Neural progenitor cell (in vitro differentiated cells): ENCODE data around the gene TMEM123. TPM values are rescaled to one million over a fixed set of nuclear protein-coding genes. Genes with fewer than 3 reads are reported as not detected.

Experiments used
- DNase-seq: peaks from one replicate; pipeline ENCODE4 v3.0.0-alpha.2; 2016; ENCODE audit warnings: low spot score
- H2AFZ ChIP-seq: fragments of 200-600 bp; sonication (generic); replicated peaks from 2 replicates; pipeline ENCODE4 v1.6.1; 2016; ENCODE audit warnings: antibody characterized with exemption
- H3F3A ChIP-seq: fragments of 200-600 bp; sonication (generic); 2 replicates; pipeline ENCODE4 v1.6.1; 2016; ENCODE audit warnings: antibody characterized with exemption, low read depth
- H3K27ac ChIP-seq: fragments of 200-600 bp; sonication (generic); 2 replicates; pipeline ENCODE4 v1.5.1; 2016; ENCODE audit warnings: mild to moderate bottlenecking
- H3K27me3 ChIP-seq: fragments of 200-600 bp; sonication (generic); 2 replicates; pipeline ENCODE4 v1.6.1; 2016; ENCODE audit warnings: mild to moderate bottlenecking, moderate library complexity
- H3K36me3 ChIP-seq: fragments of 200-600 bp; sonication (generic); 2 replicates; pipeline ENCODE4 v1.5.1; 2016
- H3K4me1 ChIP-seq: fragments of 200-600 bp; sonication (generic); 2 replicates; pipeline ENCODE4 v1.6.1; 2016; ENCODE audit warnings: mixed run types
- H3K4me2 ChIP-seq: fragments of 200-600 bp; sonication (generic); 2 replicates; pipeline ENCODE4 v1.6.1; 2016
- H3K4me3 ChIP-seq: fragments of 200-600 bp; sonication (generic); 2 replicates; pipeline ENCODE4 v1.5.1; 2016
- H3K79me2 ChIP-seq: fragments of 200-600 bp; sonication (generic); 2 replicates; pipeline ENCODE4 v1.6.1; 2016; ENCODE audit warnings: low read depth
- H3K9ac ChIP-seq: fragments of 200-600 bp; sonication (generic); 2 replicates; pipeline ENCODE4 v1.6.1; 2016
- H3K9me3 ChIP-seq: fragments of 200-600 bp; sonication (generic); 2 replicates; pipeline ENCODE4 v1.5.1; 2016; ENCODE audit warnings: low read depth
- H4K20me1 ChIP-seq: fragments of 200-600 bp; sonication (generic); 2 replicates; pipeline ENCODE4 v1.6.1; 2016; ENCODE audit warnings: low read depth
- H3K27ac Mint-ChIP-seq: 3 replicates; pipeline ENCODE4 v1.8.0; 2021; ENCODE audit warnings: mixed read lengths
- H3K27me3 Mint-ChIP-seq: 2 replicates; pipeline ENCODE4 v1.8.0; 2022; ENCODE audit warnings: low read depth, mild to moderate bottlenecking, inconsistent platforms, moderate library complexity, mixed read lengths; ENCODE audit not compliant: insufficient read depth
- H3K36me3 Mint-ChIP-seq: 3 replicates; pipeline ENCODE4 v1.8.0; 2021; ENCODE audit warnings: mixed read lengths
- H3K4me1 Mint-ChIP-seq: 3 replicates; pipeline ENCODE4 v1.8.0; 2021; ENCODE audit warnings: mixed read lengths
- H3K4me3 Mint-ChIP-seq: 3 replicates; pipeline ENCODE4 v1.8.0; 2021; ENCODE audit warnings: mild to moderate bottlenecking, moderate library complexity, mixed read lengths
- H3K9me3 Mint-ChIP-seq: 3 replicates; pipeline ENCODE4 v1.8.0; 2020; ENCODE audit warnings: mixed read lengths
- EZH2 ChIP-seq: fragments of 200-600 bp; sonication (generic); IDR thresholded peaks from 2 replicates; pipeline ENCODE4 v1.6.1; 2017; ENCODE audit warnings: antibody characterized with exemption, mild to moderate bottlenecking, moderate library complexity
- EZH2phosphoT487 ChIP-seq: fragments of 200-600 bp; sonication (generic); IDR thresholded peaks from 2 replicates; pipeline ENCODE4 v1.6.1; 2017; ENCODE audit warnings: antibody characterized with exemption
- total RNA-seq: library from RNA; depleted of rRNA; stranded (reverse); fragments of >200 nt; gene quantifications from 2 replicates; pipeline ENCODE4 v1.2.3, GENCODE V29; 2015; ENCODE audit warnings: low replicate concordance
- TF ChIP-seq, protein P1 (sequence below): fragments of 200-600 bp; sonication (generic); IDR thresholded peaks from 2 replicates; pipeline ENCODE4 v1.5.1; 2017; ENCODE audit warnings: antibody characterized with exemption, mild to moderate bottlenecking

TMEM123 gene
- total RNA-seq, 1 donor from 2014 or later: 230 TPM

DNA sequence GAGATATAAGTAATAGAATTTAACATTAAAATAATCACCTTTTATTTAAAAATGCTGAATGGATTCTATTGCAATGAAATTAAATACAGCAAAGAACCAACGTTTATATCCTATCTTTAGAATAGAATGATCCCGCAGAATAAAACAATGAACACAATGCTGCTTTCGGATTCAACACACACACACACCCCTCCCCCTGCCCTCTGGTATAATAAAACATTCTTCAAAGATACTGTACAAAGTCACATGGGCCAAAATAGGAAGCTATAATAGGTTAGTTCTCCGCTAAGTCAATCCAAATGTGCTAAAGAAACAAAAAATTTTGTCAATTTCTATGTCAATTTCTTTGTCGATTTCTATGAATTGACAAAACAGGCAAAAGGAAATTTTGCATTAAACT is 47.1 kb downstream of the TMEM123 start:
- Histone ChIP-seq H3K4me3 (no peak overlapping the region), H3F3A (no peaks in the 10 kb centered on the region), H3K9me3 (no peaks in the 10 kb centered on the region), H3K4me2 (no peak overlapping the region), H3K36me3 (peaks cover 11% of the 10 kb centered on the region), H4K20me1 (peaks cover 3% of the 10 kb centered on the region), H3K27ac (no peak overlapping the region), H2AFZ (no peak overlapping the region), H3K9ac (no peak overlapping the region), H3K79me2 (peaks cover 27% of the 10 kb centered on the region), H3K4me1 (no peaks in the 10 kb centered on the region), H3K27me3 (no peaks in the 10 kb centered on the region)
- Mint-ChIP-seq H3K27me3 (no peaks in the 10 kb centered on the region), H3K9me3 (no peaks in the 10 kb centered on the region), H3K4me1 (no peaks in the 10 kb centered on the region), H3K4me3 (no peak overlapping the region), H3K27ac (no peak overlapping the region), H3K36me3 (peaks cover 39% of the 10 kb centered on the region)
- TF ChIP-seq EZH2phosphoT487 (no peak), EZH2 (no peak)
- no peak for DNase-seq

DNA sequence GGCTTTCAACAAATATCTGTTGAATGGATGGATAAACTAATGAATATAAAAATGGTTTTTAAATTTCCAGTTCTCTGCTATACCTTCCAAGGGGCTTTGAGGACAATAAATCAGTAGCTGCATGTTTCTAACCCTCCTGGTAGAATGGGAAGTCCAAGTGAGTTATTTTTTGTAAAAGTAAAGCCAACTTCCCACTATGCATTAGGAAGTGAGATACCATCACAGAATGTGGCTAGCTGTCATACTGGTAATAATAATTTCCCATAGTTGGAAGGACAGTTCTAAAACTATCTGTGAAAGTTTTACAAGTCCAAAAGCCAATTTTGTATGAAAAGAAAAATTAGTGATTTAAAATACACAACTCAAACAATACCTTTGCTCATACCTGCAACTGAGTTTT is 50.0 kb downstream of the TMEM123 start:
- Mint-ChIP-seq H3K9me3 (no peaks in the 10 kb centered on the region), H3K36me3 (peaks cover 34% of the 10 kb centered on the region), H3K27ac (no peak overlapping the region), H3K27me3 (no peaks in the 10 kb centered on the region), H3K4me1 (peaks cover 3% of the 10 kb centered on the region), H3K4me3 (no peak overlapping the region)
- Histone ChIP-seq H3F3A (peaks cover 3% of the 10 kb centered on the region), H3K27me3 (no peaks in the 10 kb centered on the region), H3K27ac (no peak overlapping the region), H3K4me2 (no peak overlapping the region), H2AFZ (no peak overlapping the region), H4K20me1 (peaks cover 3% of the 10 kb centered on the region), H3K36me3 (peaks cover 18% of the 10 kb centered on the region), H3K9me3 (no peaks in the 10 kb centered on the region), H3K4me3 (no peak overlapping the region), H3K79me2 (peaks cover 1% of the 10 kb centered on the region), H3K9ac (no peak overlapping the region), H3K4me1 (no peaks in the 10 kb centered on the region)
- no peak for DNase-seq
- TF ChIP-seq, protein P1, sequence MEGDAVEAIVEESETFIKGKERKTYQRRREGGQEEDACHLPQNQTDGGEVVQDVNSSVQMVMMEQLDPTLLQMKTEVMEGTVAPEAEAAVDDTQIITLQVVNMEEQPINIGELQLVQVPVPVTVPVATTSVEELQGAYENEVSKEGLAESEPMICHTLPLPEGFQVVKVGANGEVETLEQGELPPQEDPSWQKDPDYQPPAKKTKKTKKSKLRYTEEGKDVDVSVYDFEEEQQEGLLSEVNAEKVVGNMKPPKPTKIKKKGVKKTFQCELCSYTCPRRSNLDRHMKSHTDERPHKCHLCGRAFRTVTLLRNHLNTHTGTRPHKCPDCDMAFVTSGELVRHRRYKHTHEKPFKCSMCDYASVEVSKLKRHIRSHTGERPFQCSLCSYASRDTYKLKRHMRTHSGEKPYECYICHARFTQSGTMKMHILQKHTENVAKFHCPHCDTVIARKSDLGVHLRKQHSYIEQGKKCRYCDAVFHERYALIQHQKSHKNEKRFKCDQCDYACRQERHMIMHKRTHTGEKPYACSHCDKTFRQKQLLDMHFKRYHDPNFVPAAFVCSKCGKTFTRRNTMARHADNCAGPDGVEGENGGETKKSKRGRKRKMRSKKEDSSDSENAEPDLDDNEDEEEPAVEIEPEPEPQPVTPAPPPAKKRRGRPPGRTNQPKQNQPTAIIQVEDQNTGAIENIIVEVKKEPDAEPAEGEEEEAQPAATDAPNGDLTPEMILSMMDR: no peak
- TF ChIP-seq EZH2: no peak
- TF ChIP-seq EZH2phosphoT487: no peak

DNA sequence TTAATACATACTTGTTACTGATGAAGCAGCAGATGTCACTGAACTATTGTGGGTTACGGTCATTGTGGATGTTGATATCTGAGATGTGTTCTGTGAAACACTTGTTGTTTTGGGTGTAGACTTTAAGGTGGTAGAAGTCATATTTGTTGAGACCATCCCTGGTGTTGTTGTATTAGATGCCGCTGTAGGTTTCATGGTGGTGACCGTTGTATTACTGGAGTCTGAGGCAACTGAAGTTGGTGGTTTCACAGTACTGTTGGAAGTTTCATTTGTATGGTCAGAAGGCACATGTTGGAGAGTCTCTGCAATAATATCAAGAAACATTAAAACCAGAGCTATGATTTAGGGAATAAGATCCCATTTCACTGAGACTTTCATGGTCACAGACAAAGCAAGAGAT is 50.7 kb downstream of the TMEM123 start:
- Mint-ChIP-seq H3K27me3 (no peaks in the 10 kb centered on the region), H3K36me3 (peaks cover 31% of the 10 kb centered on the region), H3K27ac (no peak overlapping the region), H3K4me1 (peaks cover 3% of the 10 kb centered on the region), H3K9me3 (no peaks in the 10 kb centered on the region), H3K4me3 (no peak overlapping the region)
- no peak for DNase-seq
- no peak overlapping the region for H3K4me2 ChIP-seq
- H3K4me1 ChIP-seq: no peaks in the 10 kb centered on the region
- H3K9ac ChIP-seq: no peak overlapping the region
- peaks cover 21% of the 10 kb centered on the region for H3K36me3 ChIP-seq
- peaks cover under 1% of the 10 kb centered on the region for H4K20me1 ChIP-seq
- H3K9me3 ChIP-seq: no peaks in the 10 kb centered on the region
- H3K27ac ChIP-seq: no peak overlapping the region
- H3K4me3 ChIP-seq: no peak overlapping the region
- no peak for TF ChIP-seq EZH2phosphoT487
- H3F3A ChIP-seq: peaks cover 3% of the 10 kb centered on the region
- no peak overlapping the region for H2AFZ ChIP-seq
- H3K79me2 ChIP-seq: no peaks in the 10 kb centered on the region
- H3K27me3 ChIP-seq: no peaks in the 10 kb centered on the region

DNA sequence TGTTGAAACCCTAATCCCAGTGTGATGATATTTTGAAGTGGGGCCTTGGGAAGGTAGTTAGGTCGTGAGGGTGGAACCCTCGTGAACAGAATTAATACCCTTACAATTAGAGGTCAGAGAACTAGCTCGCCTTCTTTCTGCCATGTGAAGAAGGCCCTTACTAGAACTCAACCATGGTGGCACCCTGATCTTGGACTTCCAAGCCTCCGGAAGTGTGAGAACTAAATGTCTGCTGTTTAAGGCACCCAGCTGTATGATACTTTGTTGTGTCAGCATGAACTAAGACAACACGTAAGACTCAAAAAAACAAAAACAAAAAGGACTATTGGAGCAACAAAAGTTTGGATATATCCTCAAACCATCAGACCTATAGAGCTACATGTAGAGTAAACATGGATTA is 52.0 kb downstream of the TMEM123 start:
- Histone ChIP-seq H4K20me1 (no peaks in the 10 kb centered on the region), H3K27ac (no peak overlapping the region), H3K9ac (no peak overlapping the region), H3K4me3 (no peak overlapping the region), H2AFZ (no peak overlapping the region), H3K4me2 (no peak overlapping the region), H3K27me3 (no peaks in the 10 kb centered on the region), H3K4me1 (no peaks in the 10 kb centered on the region), H3K36me3 (peaks cover 23% of the 10 kb centered on the region), H3K79me2 (no peaks in the 10 kb centered on the region), H3F3A (peaks cover 3% of the 10 kb centered on the region), H3K9me3 (no peaks in the 10 kb centered on the region)
- no peak for DNase-seq
- no peak overlapping the region for H3K4me3 Mint-ChIP-seq
- H3K27me3 Mint-ChIP-seq: no peaks in the 10 kb centered on the region
- H3K36me3 Mint-ChIP-seq: peaks cover 30% of the 10 kb centered on the region
- H3K9me3 Mint-ChIP-seq: no peaks in the 10 kb centered on the region
- H3K4me1 Mint-ChIP-seq: peaks cover 3% of the 10 kb centered on the region
- H3K27ac Mint-ChIP-seq: no peak overlapping the region
- TF ChIP-seq, protein P1: no peak
- TF ChIP-seq EZH2: no peak
- no peak for TF ChIP-seq EZH2phosphoT487
